ENCODE data around the gene ENDOU.
"Not testable (repeated sequence)": the region's sequence is repeated elsewhere in the genome, so short reads cannot be mapped to it uniquely, and the experiment has no call there.

ENDOU gene

GRCh38 chr12:47686645-47687240, 38.5 kb downstream of the ENDOU start:
- DNase-seq (ENCODE audit: low spot score), result no peak

GRCh38 chr12:47679785-47680184, 45.5 kb downstream of the ENDOU start:
- no peak for DNase-seq (ENCODE audit: low spot score)

GRCh38 chr12:47672068-47672467, 53.2 kb downstream of the ENDOU start:
- no peak for DNase-seq (ENCODE audit: low spot score)

- DNase-seq (ENCODE audit: low spot score), result not testable (repeated sequence)
Observed at GRCh38 chr12:47667935-47668334, 57.4 kb downstream of the ENDOU start.
